Neural cell (in vitro differentiated cells): Measurements from ENCODE around the gene CERS2. TPM values are rescaled to one million over a fixed set of nuclear protein-coding genes. Genes with fewer than 3 reads are reported as not detected.

Source experiments
- H2AFZ ChIP-seq: fragments of 200-600, 300-800 bp; sonication (generic), shearing (Covaris generic); 2 replicates; pipeline ENCODE4 v1.6.0; 2014; ENCODE audit warnings: low read depth, mild to moderate bottlenecking, antibody characterized with exemption, low read length, moderate library complexity
- H3F3A ChIP-seq: fragments of 200-600 bp; shearing (Covaris generic); 2 replicates; pipeline ENCODE4 v1.6.1; 2016; ENCODE audit warnings: mild to moderate bottlenecking, moderate library complexity, mixed read lengths, antibody characterized with exemption, low read length; ENCODE audit not compliant: insufficient read depth, poor library complexity, severe bottlenecking
- H3K27ac ChIP-seq: fragments of 200-600, 300-800 bp; sonication (generic), shearing (Covaris generic); 2 replicates; pipeline ENCODE4 v1.5.1; 2014; ENCODE audit warnings: mild to moderate bottlenecking, low read length, moderate library complexity
- H3K27me3 ChIP-seq: fragments of 300-800, 200-600 bp; sonication (generic), shearing (Covaris generic); 2 replicates; pipeline ENCODE4 v1.6.0; 2014; ENCODE audit warnings: mild to moderate bottlenecking, low read depth, low read length, moderate library complexity; ENCODE audit not compliant: insufficient read depth
- H3K36me3 ChIP-seq: fragments of 300-800, 200-600 bp; sonication (generic), shearing (Covaris generic); 2 replicates; pipeline ENCODE4 v1.5.1; 2014; ENCODE audit warnings: mild to moderate bottlenecking, antibody characterized with exemption, low read length, moderate library complexity; ENCODE audit not compliant: insufficient read depth
- H3K4me2 ChIP-seq: fragments of 300-800, 200-600 bp; sonication (generic), shearing (Covaris generic); 2 replicates; pipeline ENCODE4 v1.6.0; 2014; ENCODE audit warnings: mild to moderate bottlenecking, low read length
- H3K4me3 ChIP-seq: fragments of 300-800, 200-600 bp; sonication (generic), shearing (Covaris generic); 2 replicates; pipeline ENCODE4 v1.5.1; 2014; ENCODE audit warnings: mild to moderate bottlenecking, low read length, moderate library complexity
- H3K79me2 ChIP-seq: fragments of 200-600 bp; shearing (Covaris generic); replicated peaks from 2 replicates; pipeline ENCODE4 v1.6.0; 2014; ENCODE audit warnings: mild to moderate bottlenecking, low read length, moderate library complexity; ENCODE audit not compliant: insufficient read depth
- H3K9ac ChIP-seq: fragments of 300-800, 200-600 bp; sonication (generic), shearing (Covaris generic); 2 replicates; pipeline ENCODE4 v1.6.1; 2016; ENCODE audit warnings: mild to moderate bottlenecking, low read length, mixed read lengths
- H3K9me2 ChIP-seq: fragments of 200-600 bp; shearing (Covaris generic); 2 replicates; pipeline ENCODE4 v1.6.1; 2016; ENCODE audit warnings: mild to moderate bottlenecking, low read length, mixed read lengths; ENCODE audit not compliant: insufficient read depth
- H3K9me3 ChIP-seq: fragments of 200-600, 300-800 bp; sonication (generic), shearing (Covaris generic); 2 replicates; pipeline ENCODE4 v1.6.1; 2016; ENCODE audit warnings: mild to moderate bottlenecking, mixed run types, low read length, moderate library complexity, mixed read lengths
- H4K20me1 ChIP-seq: fragments of 200-600 bp; shearing (Covaris generic); 2 replicates; pipeline ENCODE4 v1.6.1; 2016; ENCODE audit warnings: mild to moderate bottlenecking, mixed run types; ENCODE audit not compliant: insufficient read depth
- EP300 ChIP-seq: fragments of 450-650 bp; conservative IDR thresholded peaks from 2 replicates; pipeline ENCODE4 v1.6.1; 2014; ENCODE audit warnings: antibody characterized with exemption, mild to moderate bottlenecking, moderate library complexity; ENCODE audit not compliant: poor library complexity, severe bottlenecking
- EZH2 ChIP-seq: fragments of 200-600, 300-800 bp; shearing (Covaris generic), sonication (generic); IDR thresholded peaks from 2 replicates; pipeline ENCODE4 v1.6.1; 2014; ENCODE audit warnings: antibody characterized with exemption, low read length, borderline replicate concordance, mild to moderate bottlenecking; ENCODE audit not compliant: insufficient read depth, poor library complexity, severe bottlenecking
- MXI1 ChIP-seq: fragments of 450-650 bp; conservative IDR thresholded peaks from 2 replicates; pipeline ENCODE4 v1.6.1; 2014; ENCODE audit warnings: antibody characterized with exemption, mild to moderate bottlenecking; ENCODE audit not compliant: poor library complexity, severe bottlenecking
- POLR2AphosphoS5 ChIP-seq: IDR thresholded peaks from 2 replicates; pipeline ENCODE4 v1.6.1; 2012
- RAD21 ChIP-seq: fragments of 450-650 bp; conservative IDR thresholded peaks from 2 replicates; pipeline ENCODE4 v1.6.1; 2014; ENCODE audit warnings: antibody characterized with exemption, mild to moderate bottlenecking, moderate library complexity
- SMC3 ChIP-seq: fragments of 450-650 bp; conservative IDR thresholded peaks from 2 replicates; pipeline ENCODE4 v1.6.1; 2014; ENCODE audit warnings: antibody characterized with exemption, mild to moderate bottlenecking, moderate library complexity; ENCODE audit not compliant: poor library complexity
- TAF1 ChIP-seq: IDR thresholded peaks from 2 replicates; pipeline ENCODE4 v1.6.1; 2012; ENCODE audit warnings: low read depth
- polyA plus RNA-seq: library from polyadenylated mRNA; depleted of rRNA; stranded (reverse); fragments of >200 nt; gene quantifications from 2 replicates; pipeline ENCODE4 v1.2.3, GENCODE V29; 2014
- TF ChIP-seq, protein P1 (sequence below): fragments of 450-650 bp; IDR thresholded peaks from 2 replicates; pipeline ENCODE4 v1.5.1; 2014; ENCODE audit warnings: antibody characterized with exemption, mild to moderate bottlenecking, moderate library complexity; ENCODE audit not compliant: poor library complexity, severe bottlenecking
- TF ChIP-seq, protein P2 (sequence below): IDR thresholded peaks from 2 replicates; pipeline ENCODE4 v1.6.1; 2012; ENCODE audit warnings: borderline replicate concordance

CERS2 gene
- polyA plus RNA-seq, 1 donor from 2014 or later = 39.1 TPM

DNA sequence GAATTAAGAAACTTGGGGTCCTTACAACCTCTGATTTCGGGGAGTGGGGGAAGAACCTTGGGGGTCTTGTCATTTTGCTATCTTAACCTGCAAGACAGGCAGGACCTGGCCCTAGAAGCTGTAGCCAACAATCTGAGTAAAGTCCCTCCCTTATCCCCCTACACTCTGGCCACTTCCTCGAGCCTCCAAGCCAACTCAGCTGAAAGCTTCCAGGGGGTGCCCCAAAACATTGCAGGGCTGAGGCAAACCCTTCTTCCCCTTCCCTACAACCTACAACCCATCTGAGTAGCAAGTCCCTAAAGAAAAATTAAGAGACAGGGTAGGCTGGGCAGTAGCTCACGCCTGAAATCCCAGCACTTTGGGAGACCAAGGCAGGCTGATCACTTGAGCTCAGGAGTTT is 5.0 kb downstream of the CERS2 start:
- no peaks in the 10 kb centered on the region for H3K9me3 ChIP-seq
- no peaks in the 10 kb centered on the region for H4K20me1 ChIP-seq
- H3K27ac ChIP-seq = no peak overlapping the region
- H2AFZ ChIP-seq = no peak overlapping the region
- peaks cover 42% of the 10 kb centered on the region for H3K79me2 ChIP-seq
- TF ChIP-seq POLR2AphosphoS5 = no peak
- TF ChIP-seq, protein P1, sequence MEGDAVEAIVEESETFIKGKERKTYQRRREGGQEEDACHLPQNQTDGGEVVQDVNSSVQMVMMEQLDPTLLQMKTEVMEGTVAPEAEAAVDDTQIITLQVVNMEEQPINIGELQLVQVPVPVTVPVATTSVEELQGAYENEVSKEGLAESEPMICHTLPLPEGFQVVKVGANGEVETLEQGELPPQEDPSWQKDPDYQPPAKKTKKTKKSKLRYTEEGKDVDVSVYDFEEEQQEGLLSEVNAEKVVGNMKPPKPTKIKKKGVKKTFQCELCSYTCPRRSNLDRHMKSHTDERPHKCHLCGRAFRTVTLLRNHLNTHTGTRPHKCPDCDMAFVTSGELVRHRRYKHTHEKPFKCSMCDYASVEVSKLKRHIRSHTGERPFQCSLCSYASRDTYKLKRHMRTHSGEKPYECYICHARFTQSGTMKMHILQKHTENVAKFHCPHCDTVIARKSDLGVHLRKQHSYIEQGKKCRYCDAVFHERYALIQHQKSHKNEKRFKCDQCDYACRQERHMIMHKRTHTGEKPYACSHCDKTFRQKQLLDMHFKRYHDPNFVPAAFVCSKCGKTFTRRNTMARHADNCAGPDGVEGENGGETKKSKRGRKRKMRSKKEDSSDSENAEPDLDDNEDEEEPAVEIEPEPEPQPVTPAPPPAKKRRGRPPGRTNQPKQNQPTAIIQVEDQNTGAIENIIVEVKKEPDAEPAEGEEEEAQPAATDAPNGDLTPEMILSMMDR = no peak
- TF ChIP-seq RAD21 = no peak
- TF ChIP-seq, protein P2, sequence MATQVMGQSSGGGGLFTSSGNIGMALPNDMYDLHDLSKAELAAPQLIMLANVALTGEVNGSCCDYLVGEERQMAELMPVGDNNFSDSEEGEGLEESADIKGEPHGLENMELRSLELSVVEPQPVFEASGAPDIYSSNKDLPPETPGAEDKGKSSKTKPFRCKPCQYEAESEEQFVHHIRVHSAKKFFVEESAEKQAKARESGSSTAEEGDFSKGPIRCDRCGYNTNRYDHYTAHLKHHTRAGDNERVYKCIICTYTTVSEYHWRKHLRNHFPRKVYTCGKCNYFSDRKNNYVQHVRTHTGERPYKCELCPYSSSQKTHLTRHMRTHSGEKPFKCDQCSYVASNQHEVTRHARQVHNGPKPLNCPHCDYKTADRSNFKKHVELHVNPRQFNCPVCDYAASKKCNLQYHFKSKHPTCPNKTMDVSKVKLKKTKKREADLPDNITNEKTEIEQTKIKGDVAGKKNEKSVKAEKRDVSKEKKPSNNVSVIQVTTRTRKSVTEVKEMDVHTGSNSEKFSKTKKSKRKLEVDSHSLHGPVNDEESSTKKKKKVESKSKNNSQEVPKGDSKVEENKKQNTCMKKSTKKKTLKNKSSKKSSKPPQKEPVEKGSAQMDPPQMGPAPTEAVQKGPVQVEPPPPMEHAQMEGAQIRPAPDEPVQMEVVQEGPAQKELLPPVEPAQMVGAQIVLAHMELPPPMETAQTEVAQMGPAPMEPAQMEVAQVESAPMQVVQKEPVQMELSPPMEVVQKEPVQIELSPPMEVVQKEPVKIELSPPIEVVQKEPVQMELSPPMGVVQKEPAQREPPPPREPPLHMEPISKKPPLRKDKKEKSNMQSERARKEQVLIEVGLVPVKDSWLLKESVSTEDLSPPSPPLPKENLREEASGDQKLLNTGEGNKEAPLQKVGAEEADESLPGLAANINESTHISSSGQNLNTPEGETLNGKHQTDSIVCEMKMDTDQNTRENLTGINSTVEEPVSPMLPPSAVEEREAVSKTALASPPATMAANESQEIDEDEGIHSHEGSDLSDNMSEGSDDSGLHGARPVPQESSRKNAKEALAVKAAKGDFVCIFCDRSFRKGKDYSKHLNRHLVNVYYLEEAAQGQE = no peak
- no peak for TF ChIP-seq EP300
- no peak for TF ChIP-seq EZH2
- no peak for TF ChIP-seq MXI1
- no peak for TF ChIP-seq SMC3
- no peak overlapping the region for H3K9ac ChIP-seq
- H3K27me3 ChIP-seq = no peaks in the 10 kb centered on the region
- H3K9me2 ChIP-seq = no peaks in the 10 kb centered on the region
- H3F3A ChIP-seq = no peaks in the 10 kb centered on the region
- H3K4me2 ChIP-seq = no peak overlapping the region
- peaks cover 7% of the 10 kb centered on the region for H3K36me3 ChIP-seq
- H3K4me3 ChIP-seq = no peak overlapping the region

DNA sequence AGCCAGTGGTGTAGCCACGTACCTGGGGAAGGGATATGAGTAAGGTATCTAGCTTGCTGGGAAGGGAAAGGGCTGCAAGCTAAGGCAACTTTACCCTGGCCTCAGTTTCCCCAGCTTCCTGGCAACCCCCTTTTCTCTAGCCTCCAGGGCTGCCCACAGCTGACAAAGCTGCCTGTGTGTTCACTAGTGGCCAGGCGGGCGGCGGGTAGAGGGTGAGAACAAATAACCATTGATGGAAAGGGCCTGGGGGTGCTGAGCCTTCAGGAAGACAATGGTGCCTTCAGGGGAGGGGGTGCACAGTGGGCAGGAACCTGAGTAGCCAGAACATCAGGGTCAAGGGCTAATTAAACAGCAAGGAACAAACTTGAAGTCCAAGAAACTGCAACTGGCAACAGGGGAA is 6.1 kb downstream of the CERS2 start:
- Histone ChIP-seq H3K4me3 (no peak overlapping the region), H2AFZ (no peak overlapping the region), H3K27me3 (no peaks in the 10 kb centered on the region), H3K36me3 (peaks cover 12% of the 10 kb centered on the region), H3K4me2 (no peak overlapping the region), H3K79me2 (peaks cover 37% of the 10 kb centered on the region), H3K9me3 (no peaks in the 10 kb centered on the region), H4K20me1 (no peaks in the 10 kb centered on the region), H3K9me2 (no peaks in the 10 kb centered on the region), H3K9ac (no peak overlapping the region), H3F3A (no peaks in the 10 kb centered on the region), H3K27ac (no peak overlapping the region)
- TF ChIP-seq RAD21 (no peak), EP300 (no peak), MXI1 (no peak), EZH2 (no peak), TAF1 (no peak), SMC3 (no peak), POLR2AphosphoS5 (no peak)
- TF ChIP-seq, protein P1 = no peak
- TF ChIP-seq, protein P2 = no peak
